Measurements from ENCODE around the gene CENPV.

The CENPV gene

DNA sequence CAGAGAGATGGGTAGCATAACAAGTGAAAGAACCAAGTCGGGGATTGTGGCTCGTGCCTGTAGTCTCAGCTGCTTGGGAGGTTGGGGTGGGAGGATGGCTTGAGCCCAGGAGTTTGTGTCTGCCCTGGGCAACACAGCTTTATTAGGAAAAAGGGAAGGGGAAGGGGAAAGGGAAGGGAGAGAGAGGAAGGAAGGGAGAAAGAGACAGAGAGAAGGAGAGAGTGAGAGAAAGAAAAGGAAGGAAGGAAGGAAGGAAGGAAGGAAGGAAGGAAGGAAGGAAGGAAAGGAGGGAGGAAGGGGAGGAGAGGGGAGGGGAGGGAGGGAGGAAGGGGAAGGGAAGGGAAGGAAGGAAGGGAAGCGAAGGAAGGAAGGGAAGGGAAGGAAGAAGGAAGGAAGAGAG lies 33.3 kb downstream of the CENPV start:
- Histone ChIP-seq H2AFZ (ENCODE audit: low read depth, low read length, severe bottlenecking) (no peak overlapping the region), H3F3A (ENCODE audit: insufficient read depth) (no peaks in the 10 kb centered on the region), H3K4me2 (ENCODE audit: low read depth, low read length, poor library complexity, severe bottlenecking) (no peak overlapping the region), H3K9ac (ENCODE audit: low read length) (no peak overlapping the region), H3K36me3 (ENCODE audit: low read length) (no peaks in the 10 kb centered on the region), H4K20me1 (ENCODE audit: low read depth, low read length) (no peaks in the 10 kb centered on the region), H3K27ac (ENCODE audit: low read depth, low read length) (no peak overlapping the region), H3K9me3 (ENCODE audit: insufficient read depth, low read length) (no peaks in the 10 kb centered on the region), H3K79me2 (ENCODE audit: insufficient read depth, low read length) (no peaks in the 10 kb centered on the region), H3K4me3 (ENCODE audit: insufficient read depth, low read length, poor library complexity, severe bottlenecking) (no peak overlapping the region), H3K27me3 (ENCODE audit: low read length) (no peaks in the 10 kb centered on the region), H3K9me2 (replicated peaks; ENCODE audit: insufficient read depth, low read length) (no peaks in the 10 kb centered on the region)
- TF ChIP-seq, protein P1, sequence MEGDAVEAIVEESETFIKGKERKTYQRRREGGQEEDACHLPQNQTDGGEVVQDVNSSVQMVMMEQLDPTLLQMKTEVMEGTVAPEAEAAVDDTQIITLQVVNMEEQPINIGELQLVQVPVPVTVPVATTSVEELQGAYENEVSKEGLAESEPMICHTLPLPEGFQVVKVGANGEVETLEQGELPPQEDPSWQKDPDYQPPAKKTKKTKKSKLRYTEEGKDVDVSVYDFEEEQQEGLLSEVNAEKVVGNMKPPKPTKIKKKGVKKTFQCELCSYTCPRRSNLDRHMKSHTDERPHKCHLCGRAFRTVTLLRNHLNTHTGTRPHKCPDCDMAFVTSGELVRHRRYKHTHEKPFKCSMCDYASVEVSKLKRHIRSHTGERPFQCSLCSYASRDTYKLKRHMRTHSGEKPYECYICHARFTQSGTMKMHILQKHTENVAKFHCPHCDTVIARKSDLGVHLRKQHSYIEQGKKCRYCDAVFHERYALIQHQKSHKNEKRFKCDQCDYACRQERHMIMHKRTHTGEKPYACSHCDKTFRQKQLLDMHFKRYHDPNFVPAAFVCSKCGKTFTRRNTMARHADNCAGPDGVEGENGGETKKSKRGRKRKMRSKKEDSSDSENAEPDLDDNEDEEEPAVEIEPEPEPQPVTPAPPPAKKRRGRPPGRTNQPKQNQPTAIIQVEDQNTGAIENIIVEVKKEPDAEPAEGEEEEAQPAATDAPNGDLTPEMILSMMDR (IDR thresholded peaks at IDR 0.05; ENCODE audit: insufficient read depth, low read length, poor library complexity, severe bottlenecking): no peak
- no peak for TF ChIP-seq EZH2phosphoT487 (conservative IDR thresholded peaks at IDR 0.05; ENCODE audit: low read length)

DNA sequence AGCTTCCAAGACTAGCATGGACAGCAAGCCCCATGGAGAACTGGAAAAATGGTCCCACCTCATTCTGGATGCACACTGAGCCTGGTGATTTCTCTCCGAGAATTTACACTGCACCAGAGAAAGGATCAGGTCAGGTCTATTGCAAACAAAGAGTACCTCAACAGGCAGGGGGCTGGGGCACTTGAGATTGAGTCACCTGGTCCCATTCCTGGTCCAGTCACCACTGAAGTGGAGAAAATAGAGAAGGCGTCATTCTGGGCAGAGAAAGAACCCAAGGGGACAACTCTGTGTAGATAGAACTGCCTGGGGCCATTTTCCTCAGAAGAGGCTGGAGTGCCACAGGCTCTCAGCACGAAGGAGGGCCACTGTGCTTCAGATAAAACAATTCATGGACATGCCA lies 38.4 kb downstream of the CENPV start:
- no peak overlapping the region for H3K4me3 ChIP-seq (ENCODE audit: insufficient read depth, low read length, poor library complexity, severe bottlenecking)
- no peaks in the 10 kb centered on the region for H3K79me2 ChIP-seq (ENCODE audit: insufficient read depth, low read length)
- no peak for TF ChIP-seq EZH2phosphoT487 (conservative IDR thresholded peaks at IDR 0.05; ENCODE audit: low read length)
- TF ChIP-seq, protein P1 (IDR thresholded peaks at IDR 0.05; ENCODE audit: insufficient read depth, low read length, poor library complexity, severe bottlenecking): no peak
- H3K9me3 ChIP-seq (ENCODE audit: insufficient read depth, low read length): no peaks in the 10 kb centered on the region
- H3K27me3 ChIP-seq (ENCODE audit: low read length): no peaks in the 10 kb centered on the region
- H4K20me1 ChIP-seq (ENCODE audit: low read depth, low read length): no peaks in the 10 kb centered on the region
- H3K36me3 ChIP-seq (ENCODE audit: low read length): no peaks in the 10 kb centered on the region
- H3F3A ChIP-seq (ENCODE audit: insufficient read depth): no peaks in the 10 kb centered on the region
- no peaks in the 10 kb centered on the region for H3K9me2 ChIP-seq (replicated peaks; ENCODE audit: insufficient read depth, low read length)
- no peak overlapping the region for H2AFZ ChIP-seq (ENCODE audit: low read depth, low read length, severe bottlenecking)
- no peak overlapping the region for H3K27ac ChIP-seq (ENCODE audit: low read depth, low read length)
- H3K9ac ChIP-seq (ENCODE audit: low read length): no peak overlapping the region
- H3K4me2 ChIP-seq (ENCODE audit: low read depth, low read length, poor library complexity, severe bottlenecking): no peak overlapping the region

DNA sequence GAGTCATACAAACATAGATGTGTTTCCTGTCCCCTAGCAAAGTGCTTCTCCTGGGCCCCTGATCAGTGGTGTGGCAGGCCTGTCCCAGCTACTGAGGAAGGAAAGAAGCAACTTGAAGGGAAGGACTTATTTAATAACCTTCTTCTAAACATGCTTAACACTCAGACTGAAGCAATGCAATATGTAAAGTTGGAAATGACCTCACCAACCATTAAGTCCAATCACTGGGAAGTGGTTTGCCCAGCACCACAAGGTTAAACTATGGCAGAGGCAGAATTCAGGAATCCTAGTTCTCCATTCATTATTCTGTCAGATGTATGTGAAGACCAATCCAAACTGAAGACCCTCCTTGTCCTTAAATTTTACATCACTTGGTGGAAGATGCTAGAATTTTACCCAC lies 39.1 kb downstream of the CENPV start:
- no peak overlapping the region for H3K4me2 ChIP-seq (ENCODE audit: low read depth, low read length, poor library complexity, severe bottlenecking)
- H3F3A ChIP-seq (ENCODE audit: insufficient read depth): no peaks in the 10 kb centered on the region
- H3K9ac ChIP-seq (ENCODE audit: low read length): no peak overlapping the region
- TF ChIP-seq, protein P1 (IDR thresholded peaks at IDR 0.05; ENCODE audit: insufficient read depth, low read length, poor library complexity, severe bottlenecking): no peak
- no peak for TF ChIP-seq EZH2phosphoT487 (conservative IDR thresholded peaks at IDR 0.05; ENCODE audit: low read length)
- H3K27me3 ChIP-seq (ENCODE audit: low read length): no peaks in the 10 kb centered on the region
- no peaks in the 10 kb centered on the region for H3K9me2 ChIP-seq (replicated peaks; ENCODE audit: insufficient read depth, low read length)
- H3K4me3 ChIP-seq (ENCODE audit: insufficient read depth, low read length, poor library complexity, severe bottlenecking): no peak overlapping the region
- H3K9me3 ChIP-seq (ENCODE audit: insufficient read depth, low read length): no peaks in the 10 kb centered on the region
- H4K20me1 ChIP-seq (ENCODE audit: low read depth, low read length): no peaks in the 10 kb centered on the region
- H2AFZ ChIP-seq (ENCODE audit: low read depth, low read length, severe bottlenecking): no peak overlapping the region
- no peak overlapping the region for H3K27ac ChIP-seq (ENCODE audit: low read depth, low read length)
- no peaks in the 10 kb centered on the region for H3K36me3 ChIP-seq (ENCODE audit: low read length)
- no peaks in the 10 kb centered on the region for H3K79me2 ChIP-seq (ENCODE audit: insufficient read depth, low read length)

Measured in SU-DHL-6 (cell line).